ENCODE measurements around the gene ABHD16B. TPM values are rescaled to one million over a fixed set of nuclear protein-coding genes. Genes with fewer than 3 reads are reported as not detected.
A peak's percentile ranks its signal among the peaks of the same experiment; 100 is the strongest.

The ABHD16B gene
- total RNA-seq, 3 donors from 2014 or later (not counting 1 experiment from before 2014, with no cell fraction given) = not detected

- H3K4me3 Mint-ChIP-seq = no peak overlapping the region
- Histone ChIP-seq H3K4me3 (ENCODE audit: low read length) (no peak overlapping the region), H3K9me3 (ENCODE audit: control insufficient read depth, insufficient read depth, low read length) (no peaks in the 10 kb centered on the region), H3K27ac (ENCODE audit: low read length) (no peak overlapping the region), H3K36me3 (ENCODE audit: control insufficient read depth, insufficient read depth, low read length) (peaks cover under 1% of the 10 kb centered on the region), H3K27me3 (ENCODE audit: control insufficient read depth, insufficient read depth, low read length) (peaks cover 6% of the 10 kb centered on the region), H3K4me1 (ENCODE audit: control insufficient read depth, insufficient read depth, low read length) (peaks cover 60% of the 10 kb centered on the region)
- ATAC-seq (no peak), DNase-seq (no peak)
- TF ChIP-seq, protein P1, sequence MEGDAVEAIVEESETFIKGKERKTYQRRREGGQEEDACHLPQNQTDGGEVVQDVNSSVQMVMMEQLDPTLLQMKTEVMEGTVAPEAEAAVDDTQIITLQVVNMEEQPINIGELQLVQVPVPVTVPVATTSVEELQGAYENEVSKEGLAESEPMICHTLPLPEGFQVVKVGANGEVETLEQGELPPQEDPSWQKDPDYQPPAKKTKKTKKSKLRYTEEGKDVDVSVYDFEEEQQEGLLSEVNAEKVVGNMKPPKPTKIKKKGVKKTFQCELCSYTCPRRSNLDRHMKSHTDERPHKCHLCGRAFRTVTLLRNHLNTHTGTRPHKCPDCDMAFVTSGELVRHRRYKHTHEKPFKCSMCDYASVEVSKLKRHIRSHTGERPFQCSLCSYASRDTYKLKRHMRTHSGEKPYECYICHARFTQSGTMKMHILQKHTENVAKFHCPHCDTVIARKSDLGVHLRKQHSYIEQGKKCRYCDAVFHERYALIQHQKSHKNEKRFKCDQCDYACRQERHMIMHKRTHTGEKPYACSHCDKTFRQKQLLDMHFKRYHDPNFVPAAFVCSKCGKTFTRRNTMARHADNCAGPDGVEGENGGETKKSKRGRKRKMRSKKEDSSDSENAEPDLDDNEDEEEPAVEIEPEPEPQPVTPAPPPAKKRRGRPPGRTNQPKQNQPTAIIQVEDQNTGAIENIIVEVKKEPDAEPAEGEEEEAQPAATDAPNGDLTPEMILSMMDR (IDR thresholded peaks at IDR 0.05) = no peak
- H3K36me3 Mint-ChIP-seq = no peaks in the 10 kb centered on the region
- no peak overlapping the region for H3K27ac Mint-ChIP-seq
- WGBS (ENCODE audit: insufficient coverage) = 95% methylated on average over 22 of the region's 22 CpGs
- H3K4me1 Mint-ChIP-seq = peaks cover 0 to 26% of the 10 kb centered on the region in 2 donors
- intact Hi-C loops (cut with micrococcal nuclease) = no loop called here
- H3K27me3 Mint-ChIP-seq (ENCODE audit: low read depth in 2 of 2) = peaks cover 3 to 5% of the 10 kb centered on the region in 2 donors
- no peaks in the 10 kb centered on the region for H3K9me3 Mint-ChIP-seq
Observed at GRCh38 chr20:63856098-63856511, 5.2 kb upstream of the ABHD16B start.

DNA sequence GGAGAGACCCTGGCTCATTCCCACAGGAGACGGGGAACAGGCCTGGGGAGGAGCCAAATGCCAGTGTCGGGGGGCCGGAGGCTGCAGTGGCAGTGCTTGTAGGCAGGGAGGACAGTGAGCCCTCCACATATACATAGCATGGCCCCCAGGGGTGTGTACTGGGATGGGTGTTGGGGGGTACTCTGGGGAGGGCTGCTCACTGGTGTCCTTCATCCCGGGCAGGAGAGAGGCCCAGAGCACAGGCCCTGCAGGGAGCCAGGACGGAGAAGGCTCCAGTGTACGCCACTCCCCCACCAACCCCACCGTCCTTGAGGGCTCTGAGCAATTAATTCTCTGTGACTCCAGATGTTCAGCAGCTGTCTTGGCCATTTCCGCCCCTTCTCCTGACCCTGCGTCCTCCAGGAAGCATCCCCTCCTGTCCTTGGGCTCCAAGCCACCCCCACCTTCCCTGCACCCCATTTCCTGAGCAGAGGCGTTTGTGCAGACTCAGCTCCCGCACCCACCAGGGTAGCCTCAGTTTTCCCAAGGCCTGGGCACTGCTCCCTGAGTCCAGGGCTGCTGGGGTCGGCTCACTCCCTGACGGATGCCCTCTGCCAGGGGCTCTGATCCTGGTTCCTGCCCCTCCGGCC is 3.4 kb upstream of the ABHD16B start:
- Histone ChIP-seq H3K4me3 (ENCODE audit: low read length) (no peak overlapping the region), H3K36me3 (ENCODE audit: control insufficient read depth, insufficient read depth, low read length) (peaks cover 3% of the 10 kb centered on the region), H3K27me3 (ENCODE audit: control insufficient read depth, insufficient read depth, low read length) (peaks cover 6% of the 10 kb centered on the region), H3K9me3 (ENCODE audit: control insufficient read depth, insufficient read depth, low read length) (no peaks in the 10 kb centered on the region), H3K27ac (ENCODE audit: low read length) (no peak overlapping the region), H3K4me1 (ENCODE audit: control insufficient read depth, insufficient read depth, low read length) (peaks cover 58% of the 10 kb centered on the region)
- H3K36me3 Mint-ChIP-seq = no peaks in the 10 kb centered on the region
- H3K4me3 Mint-ChIP-seq = no peak overlapping the region
- H3K27me3 Mint-ChIP-seq (ENCODE audit: low read depth in 2 of 2) = no peaks in the 10 kb centered on the region
- peaks cover 0 to 26% of the 10 kb centered on the region in 2 donors for H3K4me1 Mint-ChIP-seq
- no peak for ATAC-seq
- H3K27ac Mint-ChIP-seq = peak overlapping the region in 1 of 2 donors; percentile 40
- no peak for DNase-seq
- TF ChIP-seq, protein P1 (IDR thresholded peaks at IDR 0.05) = no peak
- no peaks in the 10 kb centered on the region for H3K9me3 Mint-ChIP-seq
- 49% methylated on average over 13 of the region's 14 CpGs for WGBS (ENCODE audit: insufficient coverage)
- intact Hi-C loops (cut with micrococcal nuclease) = no loop called here

GRCh38 chr20:63858393-63859165 is 2.7 kb upstream of the ABHD16B start:
- DNase-seq (no peak), ATAC-seq (peak in 2 of 3 donors; percentile 11 to 21)
- peaks cover 3% of the 10 kb centered on the region for H3K36me3 ChIP-seq (ENCODE audit: control insufficient read depth, insufficient read depth, low read length)
- Mint-ChIP-seq H3K4me1 (peaks cover 7 to 34% of the 10 kb centered on the region in 2 donors), H3K36me3 (no peaks in the 10 kb centered on the region), H3K4me3 (peak overlapping the region; percentile 9), H3K9me3 (no peaks in the 10 kb centered on the region), H3K27ac (peak overlapping the region in 1 of 2 donors; percentile 40), H3K27me3 (ENCODE audit: low read depth in 2 of 2) (no peaks in the 10 kb centered on the region)
- H3K27me3 ChIP-seq (ENCODE audit: control insufficient read depth, insufficient read depth, low read length) = peaks cover 6% of the 10 kb centered on the region
- no peak overlapping the region for H3K27ac ChIP-seq (ENCODE audit: low read length)
- H3K9me3 ChIP-seq (ENCODE audit: control insufficient read depth, insufficient read depth, low read length) = no peaks in the 10 kb centered on the region
- TF ChIP-seq, protein P1 (IDR thresholded peaks at IDR 0.05) = no peak
- 3% methylated on average over 9 of the region's 12 CpGs for WGBS (ENCODE audit: insufficient coverage)
- intact Hi-C loops (cut with micrococcal nuclease) = no loop called here
- H3K4me1 ChIP-seq (ENCODE audit: control insufficient read depth, insufficient read depth, low read length) = peaks cover 58% of the 10 kb centered on the region
- H3K4me3 ChIP-seq (ENCODE audit: low read length) = no peak overlapping the region
